Measurements from ENCODE around the gene ALDH6A1. TPM values are rescaled to one million over a fixed set of nuclear protein-coding genes. Genes with fewer than 3 reads are reported as not detected.

Gene ALDH6A1
- polyA plus RNA-seq, 3 donors = 2.5 to 15.1 (median 8.8) TPM

DNA sequence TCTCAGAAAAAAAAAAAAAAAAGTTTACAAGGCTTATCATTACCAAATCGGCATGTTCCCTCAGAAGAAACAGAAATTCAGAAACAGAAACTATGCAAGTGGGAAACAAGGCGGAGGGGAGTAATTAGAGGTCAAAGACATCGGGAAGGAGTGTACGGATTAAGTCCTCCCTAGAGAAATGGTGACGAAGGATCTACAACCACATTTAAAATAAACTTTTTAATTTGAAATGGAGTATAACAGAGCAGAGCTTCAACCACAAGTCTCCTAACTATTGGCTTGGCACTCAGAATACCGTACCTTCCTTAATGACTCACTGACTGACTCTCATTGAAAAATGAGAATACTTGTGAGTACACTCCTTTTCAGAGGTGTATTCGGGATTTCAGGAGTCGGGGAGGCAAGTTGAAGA is 66.1 kb downstream of the ALDH6A1 start:
- peak overlapping the region; percentile 92 for H3K9ac ChIP-seq (ENCODE audit: insufficient read depth, low read length, poor library complexity, severe bottlenecking)
- peak overlapping the region; percentile 87 for H2AFZ ChIP-seq (ENCODE audit: insufficient read depth, low read depth, low read length, poor library complexity, severe bottlenecking)
- Mint-ChIP-seq H3K4me3 (peak overlapping the region; percentile 88 to 96), H3K9me3 (peaks cover 0 to 2% (median 0%) of the 10 kb centered on the region in 7 donors), H3K27me3 (ENCODE audit: low read depth in 3 of 3) (no peaks in the 10 kb centered on the region), H3K36me3 (peaks cover 4 to 6% of the 10 kb centered on the region in 2 donors), H3K4me1 (peaks cover 13% of the 10 kb centered on the region), H3K27ac (peak overlapping the region; percentile 96 to 98 (median 97))
- intact Hi-C loops (cut with micrococcal nuclease) = loop anchor here (5.0 to 10.0 kb wide), 3 partner anchors 66 to 293 kb away; partner anchors contain the start of genes COQ6 (in 1 of the 2) and FAM161B (in 1 of the 2)
- no peaks in the 10 kb centered on the region for H3K79me2 ChIP-seq (ENCODE audit: insufficient read depth, low read length)
- H3K4me2 ChIP-seq (replicated peaks; ENCODE audit: extremely low read depth, low read length, poor library complexity, severe bottlenecking) = peak overlapping the region; percentile 79
- WGBS (ENCODE audit: insufficient coverage) = 0% methylated on average over 2 of the region's 8 CpGs
- H3K9me3 ChIP-seq (replicated peaks in 1 of 2; ENCODE audit: control insufficient read depth in 1 of 2, insufficient read depth in 1 of 2, low read length in 2 of 2) = no peaks in the 10 kb centered on the region
- TF ChIP-seq, protein P1, sequence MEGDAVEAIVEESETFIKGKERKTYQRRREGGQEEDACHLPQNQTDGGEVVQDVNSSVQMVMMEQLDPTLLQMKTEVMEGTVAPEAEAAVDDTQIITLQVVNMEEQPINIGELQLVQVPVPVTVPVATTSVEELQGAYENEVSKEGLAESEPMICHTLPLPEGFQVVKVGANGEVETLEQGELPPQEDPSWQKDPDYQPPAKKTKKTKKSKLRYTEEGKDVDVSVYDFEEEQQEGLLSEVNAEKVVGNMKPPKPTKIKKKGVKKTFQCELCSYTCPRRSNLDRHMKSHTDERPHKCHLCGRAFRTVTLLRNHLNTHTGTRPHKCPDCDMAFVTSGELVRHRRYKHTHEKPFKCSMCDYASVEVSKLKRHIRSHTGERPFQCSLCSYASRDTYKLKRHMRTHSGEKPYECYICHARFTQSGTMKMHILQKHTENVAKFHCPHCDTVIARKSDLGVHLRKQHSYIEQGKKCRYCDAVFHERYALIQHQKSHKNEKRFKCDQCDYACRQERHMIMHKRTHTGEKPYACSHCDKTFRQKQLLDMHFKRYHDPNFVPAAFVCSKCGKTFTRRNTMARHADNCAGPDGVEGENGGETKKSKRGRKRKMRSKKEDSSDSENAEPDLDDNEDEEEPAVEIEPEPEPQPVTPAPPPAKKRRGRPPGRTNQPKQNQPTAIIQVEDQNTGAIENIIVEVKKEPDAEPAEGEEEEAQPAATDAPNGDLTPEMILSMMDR (IDR thresholded peaks at IDR 0.05) = no peak
- DNase-seq = peak; percentile 21 to 38 (median 33)
- H3K36me3 ChIP-seq (replicated peaks in 1 of 2; ENCODE audit: control insufficient read depth in 1 of 2, insufficient read depth in 2 of 2, low read length in 2 of 2) = peaks cover 0 to 5% of the 10 kb centered on the region in 2 donors
- H3K4me3 ChIP-seq (replicated peaks in 1 of 3; ENCODE audit: low read depth in 2 of 3, low read length in 3 of 3) = peak overlapping the region; percentile 87 to 95 (median 88)
- no peaks in the 10 kb centered on the region for H4K20me1 ChIP-seq (ENCODE audit: insufficient read depth, low read length)
- H3K27me3 ChIP-seq (ENCODE audit: control insufficient read depth in 2 of 2, insufficient read depth in 2 of 2, low read length in 2 of 2) = no peaks in the 10 kb centered on the region
- H3K27ac ChIP-seq (ENCODE audit: low read depth in 1 of 2, low read length in 2 of 2) = peak overlapping the region; percentile 93 to 97
- H3K4me1 ChIP-seq (ENCODE audit: control insufficient read depth in 1 of 2, insufficient read depth in 2 of 2, low read length in 2 of 2) = peaks cover 11 to 15% of the 10 kb centered on the region in 2 donors

DNA sequence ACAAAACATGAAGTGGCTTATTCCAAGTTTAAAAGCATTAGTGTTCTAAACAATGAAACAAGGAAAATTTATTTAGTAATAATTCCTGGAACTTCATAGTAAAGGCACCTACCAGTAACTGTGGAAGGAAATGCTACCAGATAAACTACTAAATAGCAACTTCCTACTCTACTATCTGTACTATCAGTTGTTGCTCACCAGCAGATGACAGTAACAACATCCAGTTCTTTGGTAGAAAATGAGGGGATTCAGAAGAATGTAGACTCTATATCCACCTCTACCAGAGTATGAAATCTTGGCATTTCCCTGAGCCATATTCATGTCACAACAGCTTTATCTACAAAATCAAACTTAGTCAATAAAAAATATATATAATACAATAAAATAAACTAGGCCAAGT is 68.3 kb downstream of the ALDH6A1 start:
- no peaks in the 10 kb centered on the region for H3K79me2 ChIP-seq (ENCODE audit: insufficient read depth, low read length)
- H3K36me3 ChIP-seq (replicated peaks in 1 of 2; ENCODE audit: control insufficient read depth in 1 of 2, insufficient read depth in 2 of 2, low read length in 2 of 2) = peaks cover 0 to 9% of the 10 kb centered on the region in 2 donors
- Mint-ChIP-seq H3K4me3 (no peak overlapping the region), H3K9me3 (peaks cover 0 to 2% (median 0%) of the 10 kb centered on the region in 7 donors), H3K4me1 (peaks cover 15% of the 10 kb centered on the region), H3K36me3 (peaks cover 5 to 13% of the 10 kb centered on the region in 2 donors), H3K27ac (no peak overlapping the region), H3K27me3 (ENCODE audit: low read depth in 3 of 3) (no peaks in the 10 kb centered on the region)
- no peaks in the 10 kb centered on the region for H3K27me3 ChIP-seq (ENCODE audit: control insufficient read depth in 2 of 2, insufficient read depth in 2 of 2, low read length in 2 of 2)
- H3K9ac ChIP-seq (ENCODE audit: insufficient read depth, low read length, poor library complexity, severe bottlenecking) = no peak overlapping the region
- no peak overlapping the region for H3K4me3 ChIP-seq (replicated peaks in 1 of 3; ENCODE audit: low read depth in 2 of 3, low read length in 3 of 3)
- H4K20me1 ChIP-seq (ENCODE audit: insufficient read depth, low read length) = no peaks in the 10 kb centered on the region
- DNase-seq = no peak
- TF ChIP-seq, protein P1 (IDR thresholded peaks at IDR 0.05) = no peak
- intact Hi-C loops (cut with micrococcal nuclease) = loop anchor here (5.0 to 10.0 kb wide), 3 partner anchors 64 to 291 kb away; partner anchors contain the start of genes COQ6 (in 1 of the 2) and FAM161B (in 1 of the 2)
- no peaks in the 10 kb centered on the region for H3K9me3 ChIP-seq (replicated peaks in 1 of 2; ENCODE audit: control insufficient read depth in 1 of 2, insufficient read depth in 1 of 2, low read length in 2 of 2)
- peaks cover 11 to 15% of the 10 kb centered on the region in 2 donors for H3K4me1 ChIP-seq (ENCODE audit: control insufficient read depth in 1 of 2, insufficient read depth in 2 of 2, low read length in 2 of 2)
- no peak overlapping the region for H3K27ac ChIP-seq (ENCODE audit: low read depth in 1 of 2, low read length in 2 of 2)
- H3K4me2 ChIP-seq (replicated peaks; ENCODE audit: extremely low read depth, low read length, poor library complexity, severe bottlenecking) = no peak overlapping the region
- no peak overlapping the region for H2AFZ ChIP-seq (ENCODE audit: insufficient read depth, low read depth, low read length, poor library complexity, severe bottlenecking)

Measured in CD14-positive monocyte (primary cell).